GM21390 (cell line): ENCODE data around the gene FCER2.

Experiments used
- ATAC-seq: cut with Tn5 transposase; IDR thresholded peaks from one replicate; pipeline ENCODE4 v1.9.1; 2021; ENCODE audit not compliant: unreplicated experiment

Gene FCER2

DNA sequence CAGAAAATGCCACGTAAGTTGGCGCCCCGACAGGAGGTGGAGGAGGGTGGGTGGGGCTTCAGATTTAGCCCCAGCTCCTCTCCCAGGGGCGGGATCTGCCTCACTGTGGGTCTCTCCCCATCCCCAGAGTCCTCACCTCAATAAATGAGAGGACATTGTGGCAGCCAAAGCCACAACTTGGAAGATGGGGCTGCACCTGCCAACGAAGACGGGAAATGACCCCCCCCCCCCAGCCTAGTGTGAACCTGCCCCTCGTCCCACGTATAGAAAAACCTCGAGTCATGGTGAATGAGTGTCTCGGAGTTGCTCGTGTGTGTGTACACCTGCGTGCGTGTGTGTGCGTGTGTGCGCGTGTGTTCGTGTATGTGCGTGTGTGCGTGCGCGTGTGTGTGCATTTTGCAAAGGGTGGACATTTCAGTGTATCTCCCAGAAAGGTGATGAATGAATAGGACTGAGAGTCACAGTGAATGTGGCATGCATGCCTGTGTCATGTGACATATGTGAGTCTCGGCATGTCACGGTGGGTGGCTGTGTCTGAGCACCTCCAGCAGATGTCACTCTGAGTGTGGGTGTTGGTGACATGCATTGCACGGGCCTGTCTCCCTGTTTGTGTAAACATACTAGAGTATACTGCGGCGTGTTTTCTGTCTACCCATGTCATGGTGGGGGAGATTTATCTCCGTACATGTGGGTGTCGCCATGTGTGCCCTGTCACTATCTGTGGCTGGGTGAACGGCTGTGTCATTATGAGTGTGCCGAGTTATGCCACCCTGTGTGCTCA, 22.8 kb downstream of the FCER2 start:
- no peak for ATAC-seq

DNA sequence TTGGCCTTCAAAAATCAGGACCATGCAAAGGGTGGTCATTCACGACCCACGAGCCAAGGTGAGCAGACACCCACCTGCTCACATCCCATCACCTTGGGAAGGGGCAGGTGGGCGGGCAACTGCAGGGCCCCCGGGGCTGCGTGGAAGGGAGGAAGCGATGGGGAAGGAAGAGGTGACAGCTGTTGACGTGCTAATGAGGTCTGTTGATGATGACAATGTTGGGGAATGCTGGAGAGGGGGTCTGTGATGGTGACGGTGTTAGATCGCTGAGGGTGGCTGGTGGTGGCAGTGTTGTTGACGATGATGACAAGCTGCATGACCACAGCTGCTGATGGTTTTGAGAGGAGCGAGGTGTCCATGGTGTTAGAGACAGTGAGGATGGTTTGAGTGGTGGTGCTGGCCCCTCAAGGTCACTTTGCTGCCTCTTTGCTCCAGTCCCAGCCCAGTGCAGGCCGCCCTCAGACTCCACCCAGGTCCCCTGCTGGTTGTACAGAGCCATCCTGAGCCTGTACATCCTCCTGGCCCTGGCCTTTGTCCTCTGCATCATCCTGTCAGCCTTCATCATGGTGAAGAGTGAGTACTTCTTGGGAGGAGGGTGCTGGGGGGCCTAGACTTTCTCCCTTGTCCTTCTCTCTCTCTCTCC, 24.1 kb downstream of the FCER2 start:
- ATAC-seq, result no peak

DNA sequence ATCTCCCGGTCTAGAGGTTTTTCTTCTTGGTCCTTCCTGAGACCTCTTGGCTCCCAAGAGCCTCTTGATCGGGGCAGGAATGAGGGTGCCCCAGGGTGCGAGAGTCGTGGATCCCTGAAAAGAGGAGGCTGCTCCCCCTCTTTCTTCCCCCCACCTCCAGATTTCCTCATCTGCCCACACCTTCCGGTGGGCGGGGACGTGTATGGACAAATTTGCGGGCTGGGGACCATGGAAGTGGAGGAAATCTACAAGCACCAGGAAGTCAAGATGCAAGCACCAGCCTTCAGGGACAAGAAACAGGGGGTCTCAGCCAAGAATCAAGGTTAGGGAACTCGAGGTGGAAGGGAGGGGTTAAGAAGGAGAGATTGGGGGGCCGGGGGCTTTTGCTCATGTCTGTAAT, 25.1 kb downstream of the FCER2 start, which contains the start of gene MCEMP1:
Gene MCEMP1 (plus strand): TSS at position 237 of the 400 bp plus-strand sequence. CDS start 31 bp downstream, at position 268.
- ATAC-seq, result no peak

DNA sequence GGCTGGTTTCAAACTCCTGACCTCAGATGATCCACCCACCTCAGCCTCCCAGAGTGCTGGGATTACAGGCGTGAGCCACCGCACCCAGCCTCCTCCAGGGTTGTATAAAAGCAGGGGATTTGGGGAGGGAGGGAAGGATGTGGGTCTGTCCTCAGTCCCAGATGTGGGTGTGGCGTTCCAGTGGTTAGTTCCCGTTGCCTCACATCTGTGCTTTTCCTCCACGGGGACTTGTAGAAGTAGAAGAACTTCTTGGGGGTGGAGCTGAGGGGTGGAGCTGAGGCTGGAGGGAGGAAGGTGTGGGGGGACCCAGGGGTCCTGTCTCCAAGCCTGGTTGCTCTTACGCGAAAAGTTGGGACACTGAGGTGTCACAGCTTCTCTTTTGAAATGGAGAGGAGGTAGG, 25.6 kb downstream of the FCER2 start:
- ATAC-seq, result no peak

- no peak for ATAC-seq
These were observed 27.6 kb downstream of the FCER2 start for GRCh38 chr19:7674010-7675005.

GRCh38 chr19:7672522-7672921, 29.4 kb downstream of the FCER2 start:
- ATAC-seq, result no peak

GRCh38 chr19:7670790-7671189, 31.1 kb downstream of the FCER2 start:
- ATAC-seq, result no peak

- ATAC-seq, result no peak
These were observed 31.7 kb downstream of the FCER2 start for GRCh38 chr19:7670150-7670783.

DNA sequence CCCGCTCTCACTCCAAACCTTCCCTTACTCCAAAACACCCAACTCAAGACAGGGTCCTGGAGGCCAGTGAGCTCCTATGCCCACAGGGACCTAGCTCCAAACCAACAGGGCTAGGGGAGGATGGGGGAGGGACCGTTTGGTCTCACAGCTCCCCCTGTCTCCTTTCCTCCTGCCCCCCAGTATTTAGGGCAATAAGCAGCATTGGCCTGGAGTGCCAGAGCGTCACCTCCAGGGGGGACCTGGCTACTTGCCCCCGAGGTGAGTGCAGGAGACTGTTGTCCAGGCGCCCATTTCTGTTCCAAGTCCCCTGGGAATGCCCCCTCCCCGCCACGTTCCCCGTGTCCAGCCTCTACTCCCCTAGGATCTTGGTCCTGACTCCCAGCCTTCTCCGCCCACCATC, 32.3 kb downstream of the FCER2 start:
- no peak for ATAC-seq

DNA sequence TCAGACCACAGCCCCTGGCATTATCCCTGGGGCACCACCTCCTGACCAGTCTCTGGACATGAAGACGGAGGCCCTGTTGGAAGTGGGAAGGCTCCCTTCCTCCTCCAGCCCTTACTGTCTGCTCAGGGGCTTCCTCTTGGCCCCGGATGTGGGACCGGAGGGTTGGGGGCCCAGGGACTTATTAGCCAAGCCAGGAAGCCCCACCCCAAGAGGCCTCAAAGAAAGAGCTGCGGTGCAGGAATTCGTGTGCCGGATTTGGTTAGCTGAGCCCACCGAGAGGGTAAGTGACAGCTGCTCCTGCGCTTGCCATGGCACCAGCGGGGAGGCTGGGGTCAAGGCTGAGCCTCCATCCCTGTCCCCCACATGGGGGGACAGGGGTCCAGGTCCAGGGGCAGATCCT, 33.1 kb downstream of the FCER2 start, which contains the start of gene RETN:
Gene RETN (plus strand): TSS at position 208 of the 400 bp plus-strand sequence. CDS start 278 bp downstream, outside the sequence.
- no peak for ATAC-seq

- no peak for ATAC-seq
These were observed 36.9 kb downstream of the FCER2 start for GRCh38 chr19:7665076-7665475.

- ATAC-seq, result no peak
These were observed 38.2 kb downstream of the FCER2 start for GRCh38 chr19:7663706-7664105.

GRCh38 chr19:7662657-7663056, 39.3 kb downstream of the FCER2 start:
- no peak for ATAC-seq

DNA sequence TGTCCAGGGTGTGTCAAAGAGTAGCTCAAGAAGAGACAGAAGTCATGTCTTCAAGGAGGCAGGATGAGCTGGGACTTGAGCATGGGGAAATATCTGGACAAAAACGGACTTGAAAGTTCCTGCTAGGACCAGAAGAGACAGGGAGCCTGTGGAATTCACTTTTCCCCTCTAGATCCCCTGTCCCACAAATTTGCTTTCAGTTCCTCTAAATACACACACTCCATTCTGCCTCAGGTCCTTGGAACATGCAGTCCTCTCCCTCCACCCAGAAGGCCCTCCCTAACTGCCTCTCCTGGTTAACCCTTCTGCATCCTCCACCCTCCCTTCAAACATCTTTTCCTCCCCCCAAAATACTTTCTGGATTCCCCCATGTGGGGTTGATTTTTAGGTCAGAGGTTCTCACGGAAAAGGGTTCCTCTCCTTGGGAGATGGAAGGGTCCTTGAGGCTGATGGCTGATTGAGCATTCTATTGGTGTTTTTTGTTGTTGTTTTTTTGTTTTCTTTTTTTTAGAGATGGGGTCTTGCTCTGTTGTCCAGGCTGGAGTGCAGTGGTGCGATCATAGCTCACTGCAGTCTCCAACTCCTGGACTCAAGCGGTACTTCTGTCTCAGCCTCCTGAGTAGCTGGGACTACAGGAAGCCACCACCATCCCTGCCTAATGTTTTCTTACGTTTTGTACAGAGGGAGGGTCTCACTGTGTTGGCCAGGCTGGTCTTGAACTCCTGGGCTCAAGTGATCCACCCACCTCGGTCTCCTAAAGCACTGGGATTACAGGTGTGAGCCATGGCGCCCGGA, 40.0 kb downstream of the FCER2 start:
- no peak for ATAC-seq

DNA sequence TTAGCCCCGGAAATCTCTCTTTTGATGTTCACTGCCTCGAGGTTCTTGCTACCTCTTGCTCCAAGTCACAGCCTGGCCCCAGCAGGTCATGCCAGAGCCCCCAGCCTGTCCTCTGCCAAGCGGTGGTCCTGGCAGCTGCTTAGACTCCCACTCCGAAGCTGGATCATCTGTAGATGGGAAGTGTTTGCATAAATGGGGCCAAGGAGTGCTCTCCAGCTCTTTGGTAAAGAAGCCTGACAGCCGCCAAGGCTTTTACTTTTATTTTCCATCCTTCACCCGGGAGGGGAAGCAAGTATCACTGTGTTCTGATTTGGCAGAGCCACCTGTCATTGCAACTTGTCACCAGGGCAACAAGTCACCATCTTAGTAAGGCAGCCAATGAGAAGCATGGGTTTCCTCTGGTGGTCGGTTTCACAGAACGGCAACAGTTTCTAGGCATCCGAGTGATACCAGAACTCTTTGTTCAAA, 43.7 kb downstream of the FCER2 start:
- ATAC-seq, result peak; percentile 65

DNA sequence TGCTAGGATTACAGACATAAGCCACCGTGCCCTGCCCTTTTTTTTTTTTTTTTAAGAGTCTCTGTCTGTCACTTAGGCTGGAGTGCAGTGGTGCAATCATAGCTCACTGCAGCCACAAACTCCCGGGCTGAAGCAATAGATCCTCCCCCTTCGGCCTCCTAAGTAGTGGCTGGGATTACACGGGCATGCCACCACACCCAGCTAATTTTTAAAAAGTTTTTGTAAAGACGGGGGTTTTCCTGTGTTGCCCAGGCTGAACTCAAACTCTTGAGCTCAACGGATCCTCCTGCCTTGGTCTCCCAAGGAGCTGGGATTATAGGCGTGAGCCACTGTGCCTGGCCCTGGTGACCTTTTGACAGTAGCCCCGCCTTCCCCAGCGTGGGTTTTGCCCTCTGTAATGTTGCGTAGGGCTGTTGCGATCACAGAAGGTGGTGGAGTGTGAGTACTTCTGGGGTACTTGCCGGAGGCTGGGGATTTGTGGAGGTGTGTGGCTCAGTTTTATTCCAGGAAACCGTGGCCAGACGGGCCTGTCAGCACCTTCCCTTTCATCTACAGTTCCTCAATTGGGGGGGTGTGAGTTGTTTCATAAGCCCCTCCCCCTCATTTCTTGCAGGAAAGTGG, 44.7 kb downstream of the FCER2 start:
- no peak for ATAC-seq

DNA sequence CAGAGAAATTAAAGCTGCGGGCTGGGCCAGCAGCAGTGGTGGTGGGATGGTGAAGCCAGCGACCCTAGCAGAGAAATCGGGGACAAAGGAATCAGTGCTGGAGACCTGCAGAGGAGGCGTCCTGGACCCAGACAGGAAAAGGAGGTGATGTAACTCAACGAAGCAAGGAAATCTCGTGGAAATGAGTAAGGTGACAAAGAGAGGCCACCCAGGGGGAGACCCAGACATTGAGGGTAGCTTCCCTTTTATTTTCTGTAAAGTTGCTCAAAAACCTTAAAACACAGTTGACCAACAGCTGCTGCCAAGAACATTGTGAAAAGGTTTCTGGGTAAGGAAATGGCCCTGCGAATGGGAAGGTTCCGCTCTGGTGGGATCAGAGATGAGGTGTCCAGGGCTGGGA, 46.4 kb downstream of the FCER2 start:
- ATAC-seq, result no peak

DNA sequence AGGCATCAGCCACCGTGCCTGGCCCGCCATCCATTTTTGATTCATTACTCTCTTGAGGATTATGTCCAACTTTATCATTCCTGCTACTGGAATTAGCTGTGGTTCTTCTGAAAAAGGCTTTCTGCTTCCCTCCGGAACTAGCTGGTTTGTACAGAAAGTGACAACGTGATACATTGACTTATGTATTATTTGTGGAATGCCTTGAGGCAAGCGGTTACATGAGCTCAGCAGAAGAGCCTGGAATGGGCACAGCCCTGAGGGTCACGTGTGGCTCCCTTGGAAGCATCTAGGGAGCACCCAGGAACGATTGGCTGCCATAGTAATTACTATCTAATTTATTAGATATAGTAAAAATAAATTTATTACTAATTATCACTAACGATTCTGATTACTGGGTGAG, 47.5 kb downstream of the FCER2 start:
- ATAC-seq, result no peak

- ATAC-seq, result no peak
These were observed 49.8 kb downstream of the FCER2 start for GRCh38 chr19:7652061-7652641.
